Osteocyte (in vitro differentiated cells): ENCODE results near the gene LIF. TPM values are rescaled to one million over a fixed set of nuclear protein-coding genes. Genes with fewer than 3 reads are reported as not detected.

Experiments
- DNase-seq: peaks from one replicate; pipeline ENCODE4 v3.0.0; 2021; ENCODE audit warnings: mixed read lengths; ENCODE audit not compliant: unreplicated experiment; ENCODE audit errors: extremely low spot score
- H3K27ac Mint-ChIP-seq: one replicate; pipeline ENCODE4 v1.8.0; 2021; ENCODE audit warnings: mild to moderate bottlenecking, mixed read lengths; ENCODE audit not compliant: unreplicated experiment
- H3K27me3 Mint-ChIP-seq: one replicate; pipeline ENCODE4 v1.8.0; 2021; ENCODE audit warnings: mixed read lengths; ENCODE audit not compliant: unreplicated experiment
- H3K36me3 Mint-ChIP-seq: one replicate; pipeline ENCODE4 v1.8.0; 2021; ENCODE audit warnings: mixed read lengths; ENCODE audit not compliant: unreplicated experiment
- H3K4me1 Mint-ChIP-seq: one replicate; pipeline ENCODE4 v1.8.0; 2021; ENCODE audit warnings: mixed read lengths; ENCODE audit not compliant: unreplicated experiment
- H3K4me3 Mint-ChIP-seq: one replicate; pipeline ENCODE4 v1.8.0; 2021; ENCODE audit warnings: mild to moderate bottlenecking, moderate library complexity, mixed read lengths; ENCODE audit not compliant: unreplicated experiment
- H3K9me3 Mint-ChIP-seq: one replicate; pipeline ENCODE4 v1.8.0; 2021; ENCODE audit warnings: mixed read lengths; ENCODE audit not compliant: unreplicated experiment
- CTCF ChIP-seq: fragments of 200-600 bp; sonication (generic); IDR thresholded peaks from 2 replicates; pipeline ENCODE4 v1.5.0; 2021; ENCODE audit warnings: antibody characterized with exemption, mild to moderate bottlenecking, moderate library complexity
- total RNA-seq: library from RNA; stranded (reverse); gene quantifications from 2 replicates; pipeline ENCODE4 v1.2.1, GENCODE V29; 2021

LIF gene
- total RNA-seq, 1 donor from 2014 or later, result 15.5 TPM

- Mint-ChIP-seq H3K27ac (no peak overlapping the region), H3K36me3 (no peaks in the 10 kb centered on the region), H3K4me1 (peaks cover 6% of the 10 kb centered on the region), H3K4me3 (no peak overlapping the region), H3K27me3 (no peaks in the 10 kb centered on the region), H3K9me3 (no peaks in the 10 kb centered on the region)
- DNase-seq, result no peak
- TF ChIP-seq CTCF, result no peak
Measured at GRCh38 chr22:30267382-30268302, 21.1 kb upstream of the LIF start.

DNA sequence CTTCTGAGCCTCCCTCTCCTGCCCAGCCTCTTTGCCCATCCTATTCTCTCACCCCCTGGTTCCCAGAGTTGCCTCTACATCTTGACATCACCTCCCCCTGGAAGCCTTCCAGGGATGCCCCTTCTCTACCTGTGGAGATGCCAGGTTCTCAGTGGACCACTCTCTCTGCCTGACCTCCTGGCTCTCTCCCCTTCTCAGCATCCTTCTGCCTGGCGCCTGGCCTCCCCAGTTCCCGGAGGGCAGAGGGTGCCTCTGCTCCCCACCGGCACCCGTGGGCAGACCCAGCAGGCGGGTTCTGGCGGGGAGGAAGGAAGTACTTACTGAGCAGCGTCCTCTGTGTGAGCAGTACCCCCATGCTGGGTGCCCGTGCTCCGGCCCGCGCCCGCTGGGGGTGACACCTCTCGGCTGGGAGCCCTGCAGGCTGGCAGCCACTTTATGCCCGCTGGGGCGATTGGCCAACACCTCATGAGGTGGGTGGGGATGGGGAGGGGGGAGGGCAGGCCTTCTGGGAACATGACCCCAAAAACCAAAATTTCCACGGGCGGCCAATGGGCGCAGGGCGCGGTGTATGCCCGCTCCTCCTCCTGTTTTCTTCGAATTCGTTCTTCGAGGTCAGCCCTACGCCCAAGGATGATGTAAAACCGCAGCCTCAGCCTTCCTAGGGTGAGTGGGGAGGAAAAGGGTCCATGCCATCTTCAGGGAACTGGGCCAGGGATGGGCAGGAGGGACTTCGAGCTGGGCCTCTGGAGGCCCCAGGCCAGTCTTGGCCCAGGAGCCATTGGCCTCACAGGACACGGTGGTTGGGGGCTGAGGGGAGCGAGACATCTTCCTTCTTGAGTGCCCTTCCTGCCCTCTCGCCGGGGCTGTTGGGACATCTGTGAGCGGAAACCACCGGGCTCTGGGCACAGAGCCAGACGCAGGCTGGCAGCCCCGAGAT is 20.2 kb upstream of the LIF start, which contains the start of gene OSM:
Gene OSM (minus strand): TSS at position 407 of the 937 bp plus-strand sequence. CDS start 52 bp downstream, at position 355.
- no peak within 1 kb of the TSS for H3K27ac Mint-ChIP-seq
- TF ChIP-seq CTCF, result no peak
- no peak within 1 kb of the TSS for H3K4me3 Mint-ChIP-seq
- H3K4me1 Mint-ChIP-seq, result peaks cover 6% of the 10 kb centered on the region
- DNase-seq, result no peak
- H3K27me3 Mint-ChIP-seq, result no peaks in the 10 kb centered on the region
- no peaks in the 10 kb centered on the region for H3K9me3 Mint-ChIP-seq
- H3K36me3 Mint-ChIP-seq, result no peaks in the 10 kb centered on the region

DNA sequence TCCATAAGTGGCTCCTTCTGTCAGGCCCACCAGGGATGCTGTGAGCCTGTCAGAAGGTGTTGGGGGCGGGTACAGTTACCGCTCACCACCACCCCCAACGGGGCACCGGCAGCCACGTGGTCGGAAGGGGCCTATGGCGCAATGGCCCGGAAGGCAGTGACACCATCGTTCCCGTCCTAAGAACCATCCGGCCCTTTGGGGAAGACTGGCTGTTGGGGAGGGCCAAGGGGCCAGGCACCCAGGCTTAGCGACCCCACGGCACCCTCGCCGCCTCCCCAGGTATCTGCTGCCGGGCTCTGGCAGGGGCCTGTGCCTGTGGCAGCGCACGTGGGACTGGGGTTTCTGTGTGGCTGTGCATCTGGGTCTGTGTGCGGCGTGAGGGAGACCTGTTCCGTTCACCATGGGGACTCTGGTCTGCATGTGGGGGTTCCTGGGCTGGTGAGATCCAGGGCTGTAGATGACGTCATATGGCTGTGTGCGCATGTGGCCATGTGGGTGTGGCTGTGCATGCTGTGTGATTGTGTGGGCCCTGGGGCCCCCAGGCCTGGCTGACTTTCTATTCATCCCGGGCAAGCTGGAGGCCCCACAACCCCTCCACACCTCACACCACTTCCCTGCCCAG is 19.4 kb upstream of the LIF start:
- Mint-ChIP-seq H3K4me3 (no peak overlapping the region), H3K9me3 (no peaks in the 10 kb centered on the region), H3K27ac (no peak overlapping the region), H3K36me3 (no peaks in the 10 kb centered on the region), H3K4me1 (peaks cover 6% of the 10 kb centered on the region), H3K27me3 (no peaks in the 10 kb centered on the region)
- no peak for DNase-seq
- TF ChIP-seq CTCF, result no peak

DNA sequence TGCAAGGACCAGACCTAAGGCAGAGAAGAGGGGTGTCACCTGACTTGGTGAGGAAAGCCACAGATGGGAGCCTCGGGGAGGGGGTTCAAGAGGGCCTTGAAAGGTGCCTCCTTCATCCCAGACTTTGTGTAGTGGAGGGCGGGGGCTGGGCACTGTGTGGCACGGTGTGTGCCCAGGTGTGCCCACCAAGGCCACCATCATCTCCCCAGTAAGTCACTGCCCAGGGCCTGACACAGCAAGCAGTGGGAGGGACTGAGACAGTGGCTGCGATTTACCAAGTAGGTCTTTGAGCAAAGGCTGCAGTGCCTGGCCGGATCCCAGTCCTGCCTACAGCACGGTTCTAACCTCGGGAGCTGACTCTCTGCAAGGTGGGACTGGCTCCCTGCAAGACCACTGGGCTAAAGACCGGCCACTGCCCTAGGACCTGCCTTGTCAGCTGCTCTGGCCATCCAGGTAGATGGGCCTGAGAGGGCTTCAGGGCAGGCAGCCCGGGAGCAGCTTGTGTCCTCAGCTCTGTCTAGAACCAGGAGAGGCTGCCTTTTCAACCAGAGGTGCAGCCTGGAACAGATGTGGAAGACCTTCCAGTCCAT is 18.7 kb upstream of the LIF start:
- peaks cover 6% of the 10 kb centered on the region for H3K4me1 Mint-ChIP-seq

More for the DNA sequence above, 18.7 kb upstream of the LIF start:
- no peak for TF ChIP-seq CTCF
- H3K27ac Mint-ChIP-seq, result no peak overlapping the region
- no peaks in the 10 kb centered on the region for H3K36me3 Mint-ChIP-seq
- H3K9me3 Mint-ChIP-seq, result no peaks in the 10 kb centered on the region
- DNase-seq, result no peak
- H3K4me3 Mint-ChIP-seq, result no peak overlapping the region
- no peaks in the 10 kb centered on the region for H3K27me3 Mint-ChIP-seq
